Measurements from ENCODE around the gene ELOA. TPM values are rescaled to one million over a fixed set of nuclear protein-coding genes. Genes with fewer than 3 reads are reported as not detected.

Gene ELOA
- total and polyA plus RNA-seq, 4 experiments from 2014 or later = 17.1 to 32.4 (median 30.0) TPM

DNA sequence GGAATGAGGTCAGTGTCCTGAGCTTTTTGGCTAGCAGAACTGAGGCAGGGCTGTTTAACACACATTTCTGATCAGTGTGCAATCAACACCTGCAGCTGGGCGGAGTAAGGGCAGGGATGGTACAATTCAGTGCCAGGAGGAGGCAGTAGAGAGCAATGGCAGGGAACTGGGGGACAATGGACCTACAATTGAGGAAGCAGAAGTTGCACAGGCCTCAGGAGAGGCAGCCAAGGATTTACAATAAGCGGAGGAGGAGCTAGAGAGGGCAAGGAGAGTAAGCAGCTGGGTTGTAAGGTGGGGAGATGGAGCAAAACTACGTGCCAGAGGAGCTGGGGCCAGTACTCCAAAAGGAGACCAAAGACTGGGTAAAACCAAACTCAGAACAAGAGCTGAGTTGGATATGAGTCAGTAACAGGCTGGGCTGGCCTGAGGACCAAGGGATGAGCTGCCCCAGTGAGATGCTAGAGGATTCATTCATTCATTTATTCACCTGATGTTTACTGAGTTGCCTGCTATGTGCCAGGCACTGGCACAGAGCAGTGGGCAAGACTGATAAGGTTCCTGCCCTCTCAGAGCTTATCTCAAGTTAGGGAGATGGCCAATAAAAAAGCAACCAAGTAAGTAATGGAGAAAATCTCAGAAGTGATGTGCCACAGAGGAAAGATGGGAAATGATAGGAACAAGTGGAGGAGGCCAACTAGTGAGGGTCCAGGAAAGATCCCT is 67.7 kb downstream of the ELOA start:
- H3K36me3 Mint-ChIP-seq = peaks cover 23 to 38% of the 10 kb centered on the region in 2 donors
- no peaks in the 10 kb centered on the region for H3K9me3 ChIP-seq (ENCODE audit: control insufficient read depth in 1 of 2, low read length in 2 of 2)
- H3K27me3 Mint-ChIP-seq = no peaks in the 10 kb centered on the region
- peak; percentile 43 to 68 (median 47) for DNase-seq
- ChIA-PET CTCF (ENCODE audit: partially characterized antibody) (interaction anchor here (0.8 to 4.1 kb wide), 21 partner anchors 8 to 219 kb away, joined by 3 to 52 read pairs (median 4); partner anchors contain the start of genes FUCA1, GALE, HMGCL and PITHD1), POLR2A (ENCODE audit: partially characterized antibody) (interaction anchor here (2.2 to 4.1 kb wide), 3 partner anchors 10 to 149 kb away, joined by 8 to 24 read pairs (median 10); partner anchors contain the start of genes GALE, HMGCL and PNRC2)
- peaks cover 7 to 18% (median 12%) of the 10 kb centered on the region in 4 donors for H3K4me1 Mint-ChIP-seq
- no peak overlapping the region for H3K4me3 ChIP-seq (ENCODE audit: low read length in 2 of 2)
- intact Hi-C loops (cut with micrococcal nuclease) = no loop called here
- peak overlapping the region; percentile 0 to 69 (median 43) for H3K27ac Mint-ChIP-seq
- H3K9me3 Mint-ChIP-seq = no peaks in the 10 kb centered on the region
- H3K4me1 ChIP-seq (ENCODE audit: insufficient read depth, low read length) = peaks cover 9% of the 10 kb centered on the region
- peaks cover 11% of the 10 kb centered on the region for H3K36me3 ChIP-seq (ENCODE audit: insufficient read depth, low read length)
- no peak overlapping the region for H3K27ac ChIP-seq (ENCODE audit: low read depth, low read length)
- H3K4me3 Mint-ChIP-seq = no peak overlapping the region
- no peaks in the 10 kb centered on the region for H3K27me3 ChIP-seq (ENCODE audit: insufficient read depth, low read length)

Other genes starting within 250 kb of the ELOA start
- gene E2F2, start 212.2 kb upstream of the ELOA start, total RNA-seq = 1 to 10 TPM; 1.1 to 1.2 TPM
- gene E2F2, start 212.2 kb upstream of the ELOA start, polyA plus RNA-seq = 1 to 10 TPM in 1 of 2 donors, under 1 TPM in 1; 0.69 to 1.1 TPM
- gene ID3, start 184.0 kb upstream of the ELOA start, total RNA-seq = 10 to 100 TPM; 89.6 to 98.0 TPM
- 10 to 100 TPM in 1 of 2 donors, 1 to 10 TPM in 1; 8.9 to 20.1 TPM for gene ID3, start 184.0 kb upstream of the ELOA start, polyA plus RNA-seq
- 1,000 to 10,000 TPM; 1,919 to 2,088 TPM for gene RPL11, start 51.7 kb upstream of the ELOA start, total RNA-seq
- 1,000 to 10,000 TPM; 1,255 to 1,467 TPM for gene RPL11, start 51.7 kb upstream of the ELOA start, polyA plus RNA-seq
- gene PITHD1, start 34.9 kb downstream of the ELOA start, total RNA-seq = 10 to 100 TPM; 78.3 to 82.1 TPM
- gene PITHD1, start 34.9 kb downstream of the ELOA start, polyA plus RNA-seq = 10 to 100 TPM; 65.3 to 82.2 TPM
- 10 to 100 TPM; 52.6 to 55.8 TPM for gene LYPLA2, start 47.7 kb downstream of the ELOA start, total RNA-seq
- 100 to 1,000 TPM; 110 to 151 TPM for gene LYPLA2, start 47.7 kb downstream of the ELOA start, polyA plus RNA-seq
- gene GALE, start 57.3 kb downstream of the ELOA start, total RNA-seq = 10 to 100 TPM; 11.2 to 12.0 TPM
- 10 to 100 TPM; 13.8 to 15.9 TPM for gene GALE, start 57.3 kb downstream of the ELOA start, polyA plus RNA-seq
- gene HMGCL, start 82.0 kb downstream of the ELOA start, total RNA-seq = 10 to 100 TPM; 36.3 to 38.5 TPM
- 10 to 100 TPM; 27.8 to 32.3 TPM for gene HMGCL, start 82.0 kb downstream of the ELOA start, polyA plus RNA-seq
- gene FUCA1, start 124.8 kb downstream of the ELOA start, total RNA-seq = 10 to 100 TPM; 32.7 to 35.0 TPM
- 10 to 100 TPM; 15.8 to 17.3 TPM for gene FUCA1, start 124.8 kb downstream of the ELOA start, polyA plus RNA-seq
- gene CNR2, start 169.9 kb downstream of the ELOA start, total RNA-seq = not detected
- under 1 TPM in 1 of 2 donors, not detected in 1; 0.36 TPM for gene CNR2, start 169.9 kb downstream of the ELOA start, polyA plus RNA-seq
- 100 to 1,000 TPM; 156 to 160 TPM for gene PNRC2, start 216.4 kb downstream of the ELOA start, total RNA-seq
- 100 to 1,000 TPM; 127 to 140 TPM for gene PNRC2, start 216.4 kb downstream of the ELOA start, polyA plus RNA-seq
- 100 to 1,000 TPM; 163 to 169 TPM for gene SRSF10, start 236.9 kb downstream of the ELOA start, total RNA-seq
- gene SRSF10, start 236.9 kb downstream of the ELOA start, polyA plus RNA-seq = 100 to 1,000 TPM; 109 to 111 TPM

Measured in CD4-positive, alpha-beta memory T cell (primary cell).